ENCODE results near the gene SLC24A5.

SLC24A5 gene

GRCh38 chr15:48120745-48121144 lies at the start of gene SLC24A5:
Gene SLC24A5 (plus strand): TSS chr15:48120990. CDS start chr15:48121045, 55 bp downstream.
- DNase-seq (ENCODE audit: low spot score), result no peak

- DNase-seq (ENCODE audit: low spot score), result no peak
Observed at GRCh38 chr15:48072941-48073340, 47.8 kb upstream of the SLC24A5 start.

- DNase-seq (ENCODE audit: low spot score), result no peak
Observed at GRCh38 chr15:48073881-48074280, 46.9 kb upstream of the SLC24A5 start.

DNA sequence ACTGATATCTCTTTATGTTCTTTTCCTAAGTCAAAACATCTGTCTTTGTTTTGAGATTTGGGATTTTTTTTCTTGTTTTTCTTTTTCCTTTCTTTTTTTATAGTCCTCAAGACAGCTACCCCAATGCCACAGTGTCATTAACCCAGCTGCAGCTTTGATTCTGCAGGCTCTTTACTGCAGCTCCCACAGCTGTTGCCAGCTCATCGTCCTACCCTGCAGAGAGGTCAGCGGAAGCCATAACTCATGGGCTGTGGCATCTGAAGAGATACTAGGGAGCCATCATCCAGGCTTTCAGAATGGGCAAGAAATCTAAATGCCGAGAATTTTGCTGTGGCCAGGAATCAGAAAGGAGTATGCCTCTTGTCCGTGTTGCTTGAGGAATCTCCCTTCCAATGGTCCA lies 44.3 kb upstream of the SLC24A5 start:
- DNase-seq (ENCODE audit: low spot score), result no peak

- no peak for DNase-seq (ENCODE audit: low spot score)
Observed at GRCh38 chr15:48077616-48078184, 43.1 kb upstream of the SLC24A5 start.

DNA sequence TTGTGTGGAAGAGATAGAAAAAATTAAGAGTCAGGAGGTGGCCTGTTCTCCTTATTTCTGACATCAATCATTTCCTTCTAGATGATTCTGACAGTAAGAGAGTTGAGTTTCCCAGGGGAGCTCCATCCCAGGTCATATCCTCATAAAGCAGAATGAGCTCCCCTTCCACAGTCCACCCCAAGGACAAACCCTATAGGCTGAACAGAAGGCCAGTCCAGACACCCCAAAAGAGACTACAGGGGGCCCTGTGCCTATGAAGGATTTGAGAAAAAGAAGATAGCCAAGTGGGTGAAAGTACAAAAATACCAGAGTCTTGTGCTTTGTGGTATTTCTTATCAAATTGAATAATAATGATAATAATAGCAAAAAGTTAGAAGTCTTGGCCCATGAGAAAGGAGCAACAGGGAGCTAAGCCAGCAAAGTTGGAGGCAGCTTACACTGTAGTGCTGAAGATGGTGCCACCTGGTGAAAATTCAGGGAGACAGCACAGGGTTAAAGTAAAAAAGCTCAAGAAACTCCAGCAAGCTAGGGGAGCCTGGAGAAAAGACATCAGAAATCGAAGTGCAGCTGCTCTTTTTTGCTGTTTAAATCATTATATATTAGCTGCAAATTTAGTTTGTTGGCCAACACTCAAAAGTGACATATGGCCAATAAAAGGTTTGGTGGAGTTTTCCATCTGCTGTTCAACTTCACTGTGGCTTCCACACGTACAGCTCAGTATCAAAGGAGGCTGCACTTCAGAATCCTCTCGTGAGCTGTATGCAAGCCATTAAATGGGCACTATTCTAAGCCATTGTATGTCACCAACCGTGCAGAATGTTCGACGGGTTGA lies 35.8 kb upstream of the SLC24A5 start:
- DNase-seq (ENCODE audit: low spot score), result peak; percentile 19

DNA sequence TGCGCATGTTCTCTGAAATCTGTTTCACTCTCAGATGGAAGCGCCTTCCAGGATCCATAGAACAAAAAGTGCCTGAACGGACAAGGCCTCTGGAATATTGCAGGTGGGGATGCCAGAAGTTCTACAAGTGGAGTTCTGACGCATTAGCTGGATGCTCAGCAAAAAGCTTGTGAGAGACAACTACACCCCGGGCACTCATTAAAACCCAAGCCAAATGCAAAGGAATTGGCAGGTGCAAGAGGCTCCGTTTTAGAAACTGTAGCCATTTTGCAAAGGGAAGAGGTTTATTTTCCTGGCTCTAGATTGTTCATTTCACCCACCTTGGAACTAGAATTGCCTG lies 35.2 kb upstream of the SLC24A5 start:
- no peak for DNase-seq (ENCODE audit: low spot score)

DNA sequence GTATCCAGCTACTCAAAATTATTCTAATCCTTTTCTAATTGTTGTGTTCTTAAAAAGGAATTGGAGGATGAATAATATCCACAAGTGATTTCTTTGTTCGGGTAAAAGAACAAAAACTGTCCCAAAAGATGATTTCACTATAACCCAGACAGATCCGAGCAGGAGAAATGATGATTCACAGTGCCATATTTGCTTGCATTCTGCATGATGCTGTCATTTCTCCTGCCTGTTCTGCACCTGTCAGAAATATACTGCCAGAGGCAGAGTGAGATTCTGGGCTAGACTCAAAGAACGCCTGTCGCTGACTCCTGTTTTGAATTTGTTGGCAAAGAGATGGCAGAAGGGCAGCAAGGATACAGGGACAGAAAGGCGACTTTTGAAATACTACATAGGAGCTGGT lies 34.7 kb upstream of the SLC24A5 start:
- no peak for DNase-seq (ENCODE audit: low spot score)

GRCh38 chr15:48086576-48086975 lies 34.2 kb upstream of the SLC24A5 start:
- DNase-seq (ENCODE audit: low spot score), result no peak

GRCh38 chr15:48087844-48088243 lies 32.9 kb upstream of the SLC24A5 start:
- DNase-seq (ENCODE audit: low spot score), result no peak

GRCh38 chr15:48089702-48090101 lies 31.1 kb upstream of the SLC24A5 start:
- DNase-seq (ENCODE audit: low spot score), result no peak

DNA sequence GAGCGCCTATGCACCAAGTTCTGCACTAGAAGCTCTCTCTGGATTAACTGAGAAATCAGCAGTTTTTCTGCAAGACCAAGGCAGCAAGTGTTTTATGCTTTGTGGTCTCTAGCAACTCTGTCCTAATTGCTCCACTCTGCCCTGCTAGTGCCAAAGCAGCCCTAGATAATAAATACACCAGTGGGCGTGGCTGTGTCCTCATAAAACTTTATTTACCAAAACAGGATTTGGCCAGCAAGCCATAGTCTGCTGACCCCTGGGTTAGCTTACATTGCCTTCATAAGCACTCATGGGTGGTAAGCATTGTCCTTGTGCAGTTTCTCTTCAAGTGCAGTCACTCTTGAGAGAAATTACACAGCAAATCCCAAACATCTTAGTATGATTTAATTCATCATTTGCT lies 30.7 kb upstream of the SLC24A5 start:
- DNase-seq (ENCODE audit: low spot score), result no peak

GRCh38 chr15:48090666-48091065 lies 30.1 kb upstream of the SLC24A5 start:
- no peak for DNase-seq (ENCODE audit: low spot score)

GRCh38 chr15:48091522-48091921 lies 29.3 kb upstream of the SLC24A5 start:
- no peak for DNase-seq (ENCODE audit: low spot score)

GRCh38 chr15:48096355-48096786 lies 24.4 kb upstream of the SLC24A5 start:
- DNase-seq (ENCODE audit: low spot score), result no peak

GRCh38 chr15:48096813-48097212 lies 24.0 kb upstream of the SLC24A5 start:
- no peak for DNase-seq (ENCODE audit: low spot score)

DNA sequence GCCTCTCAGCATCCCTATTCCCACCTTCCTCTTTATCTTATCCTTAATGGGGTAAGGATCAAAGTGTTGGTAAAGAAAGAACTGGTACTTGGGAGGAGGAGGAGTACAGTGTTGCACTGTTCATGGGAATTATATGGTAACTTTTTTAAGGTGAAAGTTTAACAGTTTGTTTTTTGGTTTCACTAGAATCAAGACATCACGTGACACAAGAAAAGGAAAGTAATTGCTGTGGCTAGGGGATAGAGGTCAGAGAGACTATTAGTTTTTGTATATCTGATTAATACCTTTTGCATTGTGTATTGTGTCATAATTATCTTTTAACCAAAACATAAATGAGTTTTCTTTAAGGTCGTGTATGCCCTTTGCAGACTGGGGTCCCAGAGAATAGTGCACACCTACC lies 23.5 kb upstream of the SLC24A5 start:
- DNase-seq (ENCODE audit: low spot score), result no peak

DNA sequence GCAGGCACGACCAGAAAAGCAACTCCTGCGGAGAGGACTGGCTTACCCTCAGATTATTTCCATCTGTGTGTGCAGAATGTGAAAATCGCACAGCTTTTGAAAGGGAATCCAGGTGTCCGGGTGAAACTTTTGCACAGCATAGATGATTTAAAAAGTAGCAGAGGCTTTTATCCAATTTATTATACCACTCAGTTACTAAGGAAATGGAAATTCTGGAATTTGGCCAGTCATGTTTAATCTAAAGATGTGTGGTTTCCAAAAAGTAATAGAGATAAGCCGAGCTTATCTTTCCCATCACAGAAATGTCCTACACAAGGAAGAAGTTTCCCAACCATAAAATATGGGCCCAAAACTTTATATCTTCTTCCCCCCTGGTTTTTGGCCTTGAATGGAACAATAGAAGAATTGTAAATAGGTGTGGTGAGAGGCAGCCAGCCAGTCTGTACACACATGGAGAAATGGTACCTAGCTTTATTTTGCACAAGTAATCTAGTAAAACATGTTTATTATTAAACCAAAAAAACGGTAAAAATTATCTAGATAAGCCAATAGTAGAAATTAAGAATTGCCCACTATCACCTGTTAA lies 19.3 kb upstream of the SLC24A5 start:
- DNase-seq (ENCODE audit: low spot score), result no peak

DNA sequence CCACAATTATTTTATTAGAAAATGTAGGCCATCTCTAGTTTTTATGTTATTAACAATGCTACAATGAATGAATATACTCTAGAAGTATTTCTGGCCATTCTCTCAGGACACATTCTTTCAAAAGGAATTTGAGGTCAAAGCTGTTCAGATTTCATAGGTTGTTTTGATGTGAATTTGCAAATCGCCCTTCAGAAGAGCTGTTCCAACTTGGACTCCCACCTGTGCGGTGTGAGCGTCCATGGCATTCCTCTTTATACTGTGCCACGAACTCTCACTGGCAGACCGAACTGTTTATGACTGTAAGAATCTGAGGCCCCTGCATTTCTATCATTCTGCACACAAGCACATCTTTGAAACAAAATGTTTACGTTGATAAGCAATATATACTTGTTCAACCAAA lies 18.6 kb upstream of the SLC24A5 start:
- DNase-seq (ENCODE audit: low spot score), result no peak

DNA sequence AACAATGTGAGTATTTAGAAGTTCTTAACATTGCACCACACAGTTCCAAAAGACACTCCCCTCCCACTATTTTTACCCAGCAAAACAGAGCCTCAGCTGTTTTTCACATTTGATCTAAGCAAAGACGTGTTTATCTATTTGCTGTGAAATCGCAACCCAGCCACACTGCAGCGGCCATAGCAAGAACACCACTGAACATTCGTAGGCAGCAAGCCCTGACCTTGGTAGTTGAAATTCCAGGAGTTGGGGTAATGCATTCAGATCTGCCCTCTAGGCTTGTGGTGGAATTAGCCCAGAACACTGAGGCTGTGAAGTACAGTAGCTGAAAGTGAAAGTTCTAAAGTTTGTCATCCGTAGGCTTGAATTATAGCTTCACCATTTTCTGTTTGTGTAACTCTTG lies 17.1 kb upstream of the SLC24A5 start:
- no peak for DNase-seq (ENCODE audit: low spot score)

- DNase-seq (ENCODE audit: low spot score), result no peak
Observed at GRCh38 chr15:48105936-48106335, 14.9 kb upstream of the SLC24A5 start.

DNA sequence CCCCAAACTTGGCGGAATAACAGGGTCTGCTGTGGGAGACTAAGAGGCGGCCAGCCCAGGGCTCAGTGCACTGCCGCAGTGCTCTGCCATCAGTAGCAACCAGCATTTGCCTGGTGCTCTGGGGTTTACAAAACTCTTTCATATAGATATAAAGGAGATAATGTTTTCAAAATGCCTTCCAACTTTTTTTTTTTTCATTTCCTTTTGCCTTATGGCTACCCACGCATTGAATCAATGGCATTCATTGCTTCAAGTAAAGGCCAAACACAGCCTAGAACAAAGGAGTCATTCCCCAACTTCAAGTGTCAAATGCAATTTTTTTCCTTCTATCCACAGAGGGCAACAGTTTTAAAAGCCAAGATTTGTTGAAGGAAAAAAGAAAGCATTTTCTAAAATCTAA lies 11.6 kb upstream of the SLC24A5 start:
- DNase-seq (ENCODE audit: low spot score), result no peak

- no peak for DNase-seq (ENCODE audit: low spot score)
Observed at GRCh38 chr15:48109856-48110531, 10.8 kb upstream of the SLC24A5 start.
